SH-SY5Y (cell line): Measurements from ENCODE around the gene FMNL2.

Source experiments
- GATA2 ChIP-seq: IDR thresholded peaks from 2 replicates; pipeline ENCODE4 v1.6.1; 2011; ENCODE audit warnings: mild to moderate bottlenecking, low read depth, low read length
- GATA3 ChIP-seq: IDR thresholded peaks from 2 replicates; pipeline ENCODE4 v1.6.1; 2011; ENCODE audit warnings: low read depth, mild to moderate bottlenecking, low read length, moderate library complexity

GRCh38 chr2:152472481-152472887 lies 137.5 kb downstream of the FMNL2 start:
- TF ChIP-seq GATA2 = no peak
- TF ChIP-seq GATA3 = no peak
